ENCODE results near the gene MCAM.

The MCAM gene

DNA sequence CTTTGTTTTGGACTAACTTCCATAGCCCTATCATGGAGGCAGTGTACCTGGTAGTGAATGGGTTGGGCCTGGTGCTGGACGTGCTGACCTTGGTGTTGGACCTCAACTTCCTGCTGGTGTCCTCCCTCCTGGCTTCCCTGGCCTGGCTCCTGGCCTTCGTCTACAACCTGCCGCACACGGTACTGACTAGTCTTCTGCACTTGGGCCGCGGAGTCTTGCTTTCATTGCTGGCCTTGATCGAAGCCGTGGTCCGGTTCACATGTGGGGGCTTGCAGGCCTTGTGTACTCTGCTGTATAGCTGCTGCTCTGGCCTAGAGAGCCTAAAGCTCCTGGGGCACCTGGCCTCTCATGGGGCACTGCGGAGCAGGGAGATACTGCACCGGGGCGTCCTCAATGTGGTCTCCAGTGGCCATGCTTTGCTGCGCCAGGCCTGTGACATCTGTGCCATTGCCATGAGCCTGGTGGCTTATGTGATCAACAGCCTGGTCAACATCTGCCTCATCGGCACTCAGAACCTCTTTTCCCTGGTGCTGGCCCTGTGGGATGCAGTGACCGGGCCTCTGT lies 18.2 kb upstream of the MCAM start:
- H3K4me3 ChIP-seq (replicated peaks; ENCODE audit: low read depth, low read length): peak overlapping the region; percentile 75
- H3K36me3 ChIP-seq (ENCODE audit: control insufficient read depth, insufficient read depth, low read length): peaks cover 5% of the 10 kb centered on the region; the same call in 1 of the 2 replicates
- DNase-seq (ENCODE audit: extremely low read depth, insufficient read length): no peak
- no peak for TF ChIP-seq CTCF (IDR thresholded peaks at IDR 0.05; ENCODE audit: insufficient read depth, low read length, poor library complexity, severe bottlenecking)
- no peaks in the 10 kb centered on the region for H3K27me3 ChIP-seq (replicated peaks; ENCODE audit: control insufficient read depth, insufficient read depth, low read length)

GRCh38 chr11:119334174-119334930 lies 17.4 kb upstream of the MCAM start, which contains the start of gene RNF26:
Gene RNF26 (plus strand): TSS chr11:119334527. CDS start chr11:119335123, 596 bp downstream.
- DNase-seq (ENCODE audit: extremely low read depth, insufficient read length): peak; percentile 88
- TF ChIP-seq CTCF (IDR thresholded peaks at IDR 0.05; ENCODE audit: insufficient read depth, low read length, poor library complexity, severe bottlenecking): no peak
- Histone ChIP-seq H3K4me3 (replicated peaks; ENCODE audit: low read depth, low read length) (peak within 1 kb of the TSS; percentile 75), H3K27me3 (replicated peaks; ENCODE audit: control insufficient read depth, insufficient read depth, low read length) (no peaks in the 10 kb centered on the region), H3K36me3 (ENCODE audit: control insufficient read depth, insufficient read depth, low read length) (peaks cover 5% of the 10 kb centered on the region; the same call in 1 of the 2 replicates)

- Histone ChIP-seq H3K27me3 (replicated peaks; ENCODE audit: control insufficient read depth, insufficient read depth, low read length) (no peaks in the 10 kb centered on the region), H3K36me3 (ENCODE audit: control insufficient read depth, insufficient read depth, low read length) (peaks cover 3% of the 10 kb centered on the region; the same call in 1 of the 2 replicates), H3K4me3 (replicated peaks; ENCODE audit: low read depth, low read length) (no peak overlapping the region)
- no peak for DNase-seq (ENCODE audit: extremely low read depth, insufficient read length)
- TF ChIP-seq CTCF (IDR thresholded peaks at IDR 0.05; ENCODE audit: insufficient read depth, low read length, poor library complexity, severe bottlenecking): no peak
Observed at GRCh38 chr11:119332111-119332765, 15.3 kb upstream of the MCAM start.

GRCh38 chr11:119330237-119330636 lies 13.3 kb upstream of the MCAM start:
- TF ChIP-seq CTCF (IDR thresholded peaks at IDR 0.05; ENCODE audit: insufficient read depth, low read length, poor library complexity, severe bottlenecking): no peak
- H3K27me3 ChIP-seq (replicated peaks; ENCODE audit: control insufficient read depth, insufficient read depth, low read length): no peaks in the 10 kb centered on the region
- H3K4me3 ChIP-seq (replicated peaks; ENCODE audit: low read depth, low read length): no peak overlapping the region
- DNase-seq (ENCODE audit: extremely low read depth, insufficient read length): no peak
- H3K36me3 ChIP-seq (ENCODE audit: control insufficient read depth, insufficient read depth, low read length): no peaks in the 10 kb centered on the region

DNA sequence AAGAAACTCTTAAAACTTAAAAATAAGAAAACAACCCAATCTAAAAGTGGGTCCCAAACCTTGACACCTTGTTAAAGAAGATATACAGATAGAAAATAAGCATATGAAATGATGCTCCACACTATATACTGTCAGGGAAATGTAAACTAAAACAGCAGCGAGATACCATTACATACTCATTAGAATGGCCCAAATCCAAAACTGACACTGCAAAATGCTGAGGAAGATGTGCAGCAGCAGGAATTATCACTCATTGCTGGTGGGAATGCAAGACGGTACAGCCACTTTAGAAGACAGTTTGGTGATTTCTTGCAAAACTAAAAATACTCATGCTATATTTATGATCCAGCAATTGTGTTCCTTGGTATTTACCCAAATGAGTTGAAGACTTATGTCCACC lies 12.4 kb upstream of the MCAM start:
- DNase-seq (ENCODE audit: extremely low read depth, insufficient read length): no peak
- no peaks in the 10 kb centered on the region for H3K36me3 ChIP-seq (ENCODE audit: control insufficient read depth, insufficient read depth, low read length)
- H3K4me3 ChIP-seq (replicated peaks; ENCODE audit: low read depth, low read length): no peak overlapping the region
- TF ChIP-seq CTCF (IDR thresholded peaks at IDR 0.05; ENCODE audit: insufficient read depth, low read length, poor library complexity, severe bottlenecking): no peak
- no peaks in the 10 kb centered on the region for H3K27me3 ChIP-seq (replicated peaks; ENCODE audit: control insufficient read depth, insufficient read depth, low read length)
